Stimulated activated CD8-positive, alpha-beta memory T cell treated with anti-CD3 and anti-CD28 coated beads, Interleukin-4, amount 100 ng/mL, for 24 hours (primary cell): ENCODE data around the gene JOSD1.
A peak's percentile ranks its signal among the peaks of the same experiment; 100 is the strongest.
"Not testable (repeated sequence)": the region's sequence is repeated elsewhere in the genome, so short reads cannot be mapped to it uniquely, and the experiment has no call there.

Source experiments
- DNase-seq: peaks from one replicate; pipeline ENCODE4 v3.0.0-alpha.2; 2020; ENCODE audit warnings: low read depth

Gene JOSD1

GRCh38 chr22:38684895-38685294 lies 15.8 kb downstream of the JOSD1 start:
- DNase-seq, result no peak

GRCh38 chr22:38681582-38682335 lies 19.0 kb downstream of the JOSD1 start, which contains the start of gene TOMM22:
Gene TOMM22, plus strand, starts transcription at chr22:38681957. Its CDS starts 22 bp downstream, at chr22:38681979.
- peak; percentile 81 for DNase-seq

- DNase-seq, result no peak
Observed at GRCh38 chr22:38675833-38676232, 24.9 kb downstream of the JOSD1 start.

- DNase-seq, result no peak
Observed at GRCh38 chr22:38674888-38675287, 25.9 kb downstream of the JOSD1 start.

- no peak for DNase-seq
Observed at GRCh38 chr22:38657045-38657909, 43.5 kb downstream of the JOSD1 start.

- DNase-seq, result peak; percentile 82
Observed at GRCh38 chr22:38656256-38657044, 44.3 kb downstream of the JOSD1 start, which contains the start of the genes CBY1 and FAM227A. Gene CBY1, plus strand, starts transcription at chr22:38656638. Its CDS starts 11,417 bp downstream, at chr22:38668055. Gene FAM227A, minus strand, starts transcription at chr22:38656392. Its CDS starts 6,224 bp downstream, at chr22:38650168.

- DNase-seq, result no peak
Observed at GRCh38 chr22:38655519-38656255, 45.1 kb downstream of the JOSD1 start.

- DNase-seq, result no peak
Observed at GRCh38 chr22:38653741-38654140, 47.0 kb downstream of the JOSD1 start.

- DNase-seq, result no peak
Observed at GRCh38 chr22:38652859-38653258, 47.9 kb downstream of the JOSD1 start.

- no peak for DNase-seq
Observed at GRCh38 chr22:38649841-38650522, 50.8 kb downstream of the JOSD1 start.

- DNase-seq, result no peak
Observed at GRCh38 chr22:38645430-38645829, 55.3 kb downstream of the JOSD1 start.

- DNase-seq, result not testable (repeated sequence)
Observed at GRCh38 chr22:38644245-38644644, 56.5 kb downstream of the JOSD1 start.

GRCh38 chr22:38641476-38642040 lies 59.2 kb downstream of the JOSD1 start:
- no peak for DNase-seq

- DNase-seq, result no peak
Observed at GRCh38 chr22:38638728-38639127, 62.0 kb downstream of the JOSD1 start.

GRCh38 chr22:38638216-38638615 lies 62.5 kb downstream of the JOSD1 start:
- DNase-seq, result no peak
